ENCODE results near the gene KCNC1.

KCNC1 gene

GRCh38 chr11:17716807-17717206, 17.8 kb upstream of the KCNC1 start:
- DNase-seq (ENCODE audit: low read depth): no peak

DNA sequence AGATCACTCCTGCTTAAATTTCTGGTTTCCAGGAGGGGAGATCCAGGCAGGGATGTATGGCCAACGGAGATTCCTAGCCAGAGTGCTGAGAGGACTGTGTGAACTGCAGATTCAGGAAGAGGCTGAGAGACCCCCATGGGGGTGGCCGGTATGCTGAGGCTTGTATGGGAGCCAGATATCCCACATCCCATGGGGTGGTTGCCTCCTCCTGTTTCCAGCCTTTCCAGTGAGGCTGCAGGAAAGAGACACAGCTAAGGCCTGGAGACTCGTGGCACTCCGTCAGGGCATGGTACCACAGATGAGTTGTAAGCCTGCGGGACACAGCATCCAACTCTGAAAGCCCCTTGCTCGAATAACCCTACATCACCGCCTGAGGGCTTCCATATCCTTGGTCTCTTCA, 16.6 kb upstream of the KCNC1 start:
- no peak for DNase-seq (ENCODE audit: low read depth)

DNA sequence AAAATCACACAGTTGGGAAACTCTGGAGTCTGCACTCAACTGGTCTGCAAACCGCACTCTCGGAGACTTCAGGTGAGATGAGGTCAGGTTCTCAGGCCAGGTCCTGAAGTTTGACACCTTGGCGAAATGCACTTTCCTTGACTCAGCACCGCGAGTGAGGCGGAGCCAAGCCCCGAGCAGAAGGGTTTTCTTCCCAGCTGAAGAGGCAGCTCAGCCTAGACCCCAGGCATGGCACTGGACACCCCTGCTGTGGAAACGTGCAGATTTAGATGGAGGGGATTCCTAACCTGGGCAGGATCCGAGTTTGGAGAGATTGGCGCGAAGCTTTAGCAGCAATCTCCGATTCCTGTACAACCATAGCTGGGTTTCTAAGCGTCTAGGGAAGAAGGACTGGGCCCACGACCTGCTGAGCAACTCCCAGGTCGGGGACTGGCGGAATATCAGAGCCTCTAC, 16.0 kb upstream of the KCNC1 start:
- DNase-seq (ENCODE audit: low read depth): no peak

DNA sequence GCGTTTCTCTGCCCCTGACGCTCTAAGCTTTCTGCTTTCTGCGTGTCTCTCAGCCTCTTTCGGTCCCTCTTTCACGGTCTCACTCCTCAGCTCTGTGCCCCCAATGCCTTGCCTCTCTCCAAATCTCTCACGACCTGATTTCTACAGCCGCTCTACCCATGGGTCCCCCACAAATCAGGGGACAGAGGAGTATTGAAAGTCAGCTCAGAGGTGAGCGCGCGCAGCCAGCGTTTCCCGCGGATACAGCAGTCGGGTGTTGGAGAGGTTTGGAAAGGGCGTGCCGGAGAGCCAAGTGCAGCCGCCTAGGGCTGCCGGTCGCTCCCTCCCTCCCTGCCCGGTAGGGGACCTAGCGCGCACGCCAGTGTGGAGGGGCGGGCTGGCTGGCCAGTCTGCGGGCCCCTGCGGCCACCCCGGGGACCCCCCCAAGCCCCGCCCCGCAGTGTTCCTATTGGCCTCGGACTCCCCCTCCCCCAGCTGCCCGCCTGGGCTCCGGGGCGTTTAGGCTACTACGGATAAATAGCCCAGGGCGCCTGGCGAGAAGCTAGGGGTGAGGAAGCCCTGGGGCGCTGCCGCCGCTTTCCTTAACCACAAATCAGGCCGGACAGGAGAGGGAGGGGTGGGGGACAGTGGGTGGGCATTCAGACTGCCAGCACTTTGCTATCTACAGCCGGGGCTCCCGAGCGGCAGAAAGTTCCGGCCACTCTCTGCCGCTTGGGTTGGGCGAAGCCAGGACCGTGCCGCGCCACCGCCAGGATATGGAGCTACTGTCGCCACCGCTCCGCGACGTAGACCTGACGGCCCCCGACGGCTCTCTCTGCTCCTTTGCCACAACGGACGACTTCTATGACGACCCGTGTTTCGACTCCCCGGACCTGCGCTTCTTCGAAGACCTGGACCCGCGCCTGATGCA, 15.3 kb upstream of the KCNC1 start, which contains the start of gene MYOD1:
Gene MYOD1 (plus strand): TSS at position 544 of the 910 bp plus-strand sequence. CDS start 212 bp downstream, at position 756.
- DNase-seq (ENCODE audit: low read depth): no peak

GRCh38 chr11:17719938-17720795, 14.4 kb upstream of the KCNC1 start:
- no peak for DNase-seq (ENCODE audit: low read depth)

DNA sequence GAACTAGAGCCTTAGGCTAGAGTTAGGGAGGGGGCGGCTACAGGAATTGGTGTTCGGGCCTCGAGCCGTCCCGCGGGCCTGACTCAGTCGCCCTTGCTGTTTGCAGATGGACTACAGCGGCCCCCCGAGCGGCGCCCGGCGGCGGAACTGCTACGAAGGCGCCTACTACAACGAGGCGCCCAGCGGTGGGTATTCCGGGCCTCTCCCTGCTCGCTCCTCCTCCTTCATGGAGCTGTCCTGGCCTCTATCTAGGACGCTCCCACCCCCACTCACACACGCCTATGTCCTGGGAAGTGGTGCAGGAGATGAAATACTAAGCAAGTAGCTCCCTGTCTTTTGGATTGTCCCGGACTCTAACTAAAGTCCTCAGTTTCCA, 13.8 kb upstream of the KCNC1 start:
- no peak for DNase-seq (ENCODE audit: low read depth)

- DNase-seq (ENCODE audit: low read depth): no peak
Observed at GRCh38 chr11:17721242-17721999, 13.2 kb upstream of the KCNC1 start.

DNA sequence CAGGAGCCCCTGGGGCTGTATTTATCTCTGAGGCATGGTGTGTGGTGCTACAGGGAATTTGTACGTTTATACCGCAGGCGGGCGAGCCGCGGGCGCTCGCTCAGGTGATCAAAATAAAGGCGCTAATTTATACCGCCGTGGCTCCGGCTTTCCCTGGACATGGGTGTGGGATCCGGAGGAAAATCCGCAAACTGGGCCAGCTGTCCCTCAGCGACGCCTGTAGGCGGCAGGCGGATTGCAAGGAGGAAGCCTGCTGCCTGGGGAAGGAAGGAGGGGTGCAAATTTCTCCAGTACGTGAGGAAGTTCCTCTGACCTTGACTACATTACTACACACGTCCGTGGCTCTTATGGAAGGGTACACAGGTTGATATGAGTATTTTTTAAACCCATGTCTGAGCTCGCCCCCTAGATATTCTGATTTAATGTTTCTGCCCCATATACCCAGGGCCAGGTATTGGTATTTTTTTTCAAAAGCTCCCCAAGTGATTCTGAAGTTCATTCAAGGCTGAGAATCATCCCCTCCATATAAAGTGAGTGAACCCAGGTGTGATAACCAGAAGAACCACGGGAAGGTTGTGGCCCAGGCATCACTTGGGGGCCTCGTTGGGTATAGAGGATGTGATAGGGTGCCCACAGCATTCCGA, 12.5 kb upstream of the KCNC1 start:
- no peak for DNase-seq (ENCODE audit: low read depth)

GRCh38 chr11:17724020-17724908, 10.3 kb upstream of the KCNC1 start:
- no peak for DNase-seq (ENCODE audit: low read depth)

DNA sequence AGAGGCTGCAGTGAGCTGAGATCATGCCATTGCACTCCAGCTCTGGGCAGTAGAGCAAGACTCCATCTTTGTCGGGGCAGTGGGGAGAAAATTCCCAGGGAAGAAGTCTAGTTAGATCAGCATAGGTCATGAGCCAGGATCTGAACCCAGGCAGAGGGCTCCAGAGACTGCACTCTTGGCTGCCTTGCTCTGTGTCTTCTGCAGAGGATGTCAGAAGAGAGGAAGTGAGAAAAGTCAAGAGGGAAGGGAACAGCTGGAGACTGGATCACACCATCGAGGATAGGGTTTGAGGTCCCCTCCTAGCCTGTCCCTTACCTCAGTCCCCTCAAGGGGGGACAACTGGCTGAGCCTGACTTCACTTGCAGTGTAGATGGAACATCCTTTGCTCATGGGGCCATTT, 9.4 kb upstream of the KCNC1 start:
- DNase-seq (ENCODE audit: low read depth): no peak

DNA sequence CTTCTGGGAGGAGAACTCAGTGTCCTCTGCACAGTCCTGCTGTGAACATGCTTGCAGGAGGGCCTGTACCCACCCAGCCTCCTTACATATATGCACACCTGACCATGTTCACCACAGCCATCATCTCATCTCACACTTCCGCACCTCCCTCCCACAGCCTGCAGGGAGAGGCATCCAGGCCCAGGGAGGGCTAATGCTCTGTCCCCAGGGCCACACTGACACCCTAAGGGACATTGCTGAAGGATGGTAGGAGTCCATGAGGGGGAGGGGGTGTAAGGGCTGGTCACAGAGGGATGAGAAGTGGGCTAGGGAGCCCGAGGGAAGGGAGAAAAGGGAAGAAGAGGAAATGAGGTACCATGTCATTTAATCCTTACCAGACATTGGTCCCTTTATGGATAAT, 4.4 kb upstream of the KCNC1 start:
- DNase-seq (ENCODE audit: low read depth): no peak

DNA sequence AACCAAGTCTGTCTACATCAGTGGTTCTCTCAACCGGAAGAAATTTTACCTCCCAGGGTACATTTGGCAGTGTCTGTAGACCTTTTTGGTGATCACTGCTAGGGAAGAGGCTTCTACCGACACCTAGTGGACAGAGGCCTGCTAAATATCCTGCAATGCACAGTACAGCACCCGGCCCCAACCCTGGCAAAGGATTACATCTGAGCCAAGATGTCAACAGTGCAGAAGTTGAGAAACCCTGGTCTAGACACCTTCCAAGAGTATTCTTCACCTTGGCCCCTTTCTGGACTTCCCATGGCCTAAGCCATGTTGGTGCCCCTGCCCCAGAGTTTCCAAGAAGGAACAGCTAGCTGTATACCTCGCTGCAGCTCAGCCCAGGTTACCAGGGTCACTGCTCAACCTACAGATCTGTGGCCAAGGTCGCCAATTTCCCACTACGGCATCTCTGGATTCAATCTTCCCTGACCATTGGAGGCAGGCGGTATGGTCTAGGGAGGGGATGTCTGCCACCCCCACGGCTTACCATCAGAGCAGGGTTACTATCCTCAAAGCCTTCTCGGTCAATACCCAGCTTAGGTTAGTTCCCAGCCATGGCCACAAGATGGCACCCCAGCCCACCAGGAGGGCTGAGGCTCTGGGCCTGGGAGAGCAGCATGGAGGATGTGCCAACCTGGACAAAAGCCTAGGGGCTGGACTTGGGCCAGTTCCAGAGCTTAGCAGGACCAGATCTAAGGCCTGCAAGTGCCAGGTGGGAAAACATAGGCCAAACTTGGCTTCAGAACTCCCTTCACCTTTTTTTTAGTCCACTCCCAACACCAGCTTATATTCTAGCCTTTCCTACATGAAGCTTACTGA, 3.7 kb upstream of the KCNC1 start:
- peak; percentile 55 for DNase-seq (ENCODE audit: low read depth)

DNA sequence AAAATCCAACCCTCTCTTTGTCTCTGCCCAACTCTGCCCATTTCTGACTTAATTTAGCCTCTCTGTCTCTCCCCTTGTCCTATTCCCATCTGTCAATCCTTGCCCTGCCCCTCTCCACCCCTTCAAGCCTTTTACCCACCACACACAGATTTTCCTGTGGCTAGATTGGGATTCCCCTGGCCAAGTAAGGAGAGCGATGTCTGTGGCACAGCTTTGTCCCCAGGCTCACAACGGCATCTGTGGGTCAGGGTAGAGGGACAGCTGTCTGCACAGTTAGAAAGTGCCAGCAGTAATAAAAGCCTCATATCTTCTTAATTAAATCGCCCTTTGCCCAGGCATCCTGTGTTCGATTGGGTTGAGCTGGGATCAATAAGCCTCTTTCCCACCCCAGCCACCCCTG, 1.3 kb upstream of the KCNC1 start:
- DNase-seq (ENCODE audit: low read depth): no peak

DNA sequence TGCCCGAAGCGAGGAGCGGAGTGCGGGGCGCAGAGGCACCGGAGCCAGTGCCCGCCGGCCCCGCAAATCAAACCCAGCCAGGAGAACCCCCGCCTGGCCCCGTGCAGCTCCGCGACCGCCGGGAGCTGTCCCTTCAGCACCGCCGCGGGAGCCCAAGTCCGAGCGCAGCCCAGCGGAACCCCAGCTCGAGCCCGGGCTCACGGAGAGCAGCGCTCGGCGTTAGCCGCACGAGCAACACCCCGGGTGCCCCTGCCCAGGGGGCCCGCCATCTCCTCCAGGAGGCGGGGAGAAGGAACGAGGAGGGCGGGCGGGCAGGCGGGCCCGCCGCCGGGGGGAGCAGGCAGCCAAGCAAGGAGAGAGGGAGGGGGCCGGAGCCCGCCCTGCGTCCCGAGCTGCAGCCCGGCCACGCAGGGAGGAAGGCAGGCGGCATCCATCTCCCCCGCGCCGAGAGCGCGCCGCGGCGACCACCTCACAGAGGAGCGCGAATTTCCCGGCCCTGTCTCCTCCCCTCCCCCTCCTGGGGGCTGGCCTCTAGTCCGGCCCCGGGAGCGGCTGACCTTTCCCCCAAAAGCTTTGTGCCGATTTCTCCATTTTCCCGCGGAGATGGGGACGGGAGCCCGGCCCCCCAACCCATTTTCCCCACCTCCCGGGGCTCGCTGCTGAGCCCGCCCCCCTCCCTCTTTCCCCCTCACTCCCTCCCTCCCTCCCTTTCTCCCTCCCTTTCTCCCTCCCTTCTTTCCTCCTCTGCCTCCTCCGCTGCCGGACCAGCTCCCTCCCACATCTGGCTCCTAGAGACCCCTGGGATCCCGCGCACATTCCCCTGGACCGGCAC, 621 bp downstream of the KCNC1 start:
- no peak for DNase-seq (ENCODE audit: low read depth)

GRCh38 chr11:17735818-17736578, 1.4 kb downstream of the KCNC1 start:
- DNase-seq (ENCODE audit: low read depth): no peak

DNA sequence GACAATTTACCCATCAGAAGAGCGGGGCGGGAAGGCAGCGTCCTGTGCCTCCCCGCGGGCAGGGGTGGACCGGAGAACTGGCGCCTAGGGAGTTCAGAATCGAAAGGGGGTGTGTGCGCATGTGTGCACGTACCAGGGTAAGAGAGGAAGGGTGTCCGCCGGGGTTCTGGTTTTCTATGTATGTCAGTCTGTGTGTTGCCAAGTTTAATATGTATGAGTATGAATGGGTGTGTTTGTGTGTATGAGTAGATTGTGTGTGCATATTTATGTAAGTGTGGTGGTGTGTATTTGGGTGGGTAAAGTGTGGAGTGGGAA, 2.0 kb downstream of the KCNC1 start:
- no peak for DNase-seq (ENCODE audit: low read depth)

- no peak for DNase-seq (ENCODE audit: low read depth)
Observed at GRCh38 chr11:17736930-17737817, 2.6 kb downstream of the KCNC1 start.
